H54 (cell line): ENCODE results near the gene THSD8.
"Not testable (repeated sequence)": the region's sequence is repeated elsewhere in the genome, so short reads cannot be mapped to it uniquely, and the experiment has no call there.

ENCODE experiments used
- DNase-seq: peaks from one replicate; pipeline ENCODE4 v3.0.0; 2011; ENCODE audit warnings: low spot score, mixed read lengths; ENCODE audit not compliant: insufficient read length
- FAIRE-seq: peaks from 3 replicates; lab custom pipeline; 2011; peaks lifted over from hg19 to GRCh38; lab: Jason Lieb, UNC
- POLR2A ChIP-seq: IDR thresholded peaks from 2 replicates; pipeline ENCODE4 v1.6.1; 2011; ENCODE audit warnings: low read depth, mild to moderate bottlenecking, low read length

The THSD8 gene

DNA sequence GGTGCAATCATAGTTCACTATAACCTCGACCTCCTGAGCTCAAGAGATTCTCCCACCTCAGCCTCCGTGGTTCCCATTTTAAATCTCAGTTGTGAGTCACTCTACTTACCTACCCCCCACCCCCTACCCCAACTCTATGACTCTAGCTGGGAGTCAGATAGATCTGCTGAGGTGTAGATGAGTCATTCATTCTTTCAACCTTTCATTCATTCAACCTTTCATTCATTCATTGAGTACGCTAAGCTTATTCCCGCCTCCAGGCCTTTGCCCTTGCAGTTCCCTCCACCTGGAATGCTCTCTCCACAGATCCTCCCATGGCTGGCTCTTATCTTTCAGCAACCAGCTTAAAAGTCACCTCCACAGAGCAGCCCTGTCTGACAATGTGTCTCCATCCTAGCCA, 35.4 kb downstream of the THSD8 start:
- FAIRE-seq, result no peak
- TF ChIP-seq POLR2A, result no peak

GRCh38 chr19:12838182-12838885, 36.5 kb downstream of the THSD8 start, which contains the start of gene MAST1:
TSS of gene MAST1 (plus strand) at chr19:12838515. CDS start at chr19:12838573, 58 bp downstream.
- TF ChIP-seq POLR2A, result no peak
- DNase-seq, result peak; percentile 73
- no peak for FAIRE-seq

More for the DNA sequence above, 35.4 kb downstream of the THSD8 start:
- DNase-seq, result no peak

DNA sequence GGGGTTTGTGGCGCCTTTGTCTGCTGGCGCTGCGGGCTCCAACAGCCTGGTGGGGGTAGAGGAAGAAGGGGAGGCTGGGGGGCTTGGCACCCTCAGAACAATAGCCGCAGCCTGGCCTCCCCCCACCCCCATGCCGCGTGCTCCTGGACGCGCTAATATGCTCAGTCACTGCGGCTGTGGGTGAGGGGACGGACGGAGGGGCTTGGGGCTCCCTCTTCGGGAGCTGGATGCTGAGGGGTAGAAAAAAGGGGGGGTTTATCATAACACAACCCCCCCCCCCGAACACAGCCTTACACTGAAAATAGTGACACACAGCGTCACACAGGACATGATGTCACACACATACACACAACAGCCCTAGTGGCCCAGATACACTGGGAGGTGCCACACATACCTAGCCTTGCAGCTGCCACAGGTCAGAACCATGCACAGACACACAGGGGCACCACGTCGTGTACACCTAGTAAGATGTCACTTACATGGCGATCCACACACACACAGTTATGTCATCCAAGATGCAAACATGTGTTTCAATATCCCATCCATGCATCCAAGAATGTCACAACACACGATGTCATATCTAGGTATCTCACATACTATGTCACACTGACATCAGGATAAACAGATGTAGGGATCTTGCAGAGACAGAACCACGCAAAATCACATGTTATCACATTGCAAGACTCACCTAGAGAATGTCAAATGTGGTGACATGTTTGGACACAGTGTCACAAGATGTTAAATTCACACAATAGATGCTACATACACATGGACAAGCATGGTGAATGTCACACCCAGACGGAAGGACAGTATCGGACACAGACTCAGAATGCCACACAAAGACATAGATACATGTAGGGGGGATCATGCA, 37.3 kb downstream of the THSD8 start:
- no peak for FAIRE-seq
- no peak for TF ChIP-seq POLR2A
- no peak for DNase-seq

DNA sequence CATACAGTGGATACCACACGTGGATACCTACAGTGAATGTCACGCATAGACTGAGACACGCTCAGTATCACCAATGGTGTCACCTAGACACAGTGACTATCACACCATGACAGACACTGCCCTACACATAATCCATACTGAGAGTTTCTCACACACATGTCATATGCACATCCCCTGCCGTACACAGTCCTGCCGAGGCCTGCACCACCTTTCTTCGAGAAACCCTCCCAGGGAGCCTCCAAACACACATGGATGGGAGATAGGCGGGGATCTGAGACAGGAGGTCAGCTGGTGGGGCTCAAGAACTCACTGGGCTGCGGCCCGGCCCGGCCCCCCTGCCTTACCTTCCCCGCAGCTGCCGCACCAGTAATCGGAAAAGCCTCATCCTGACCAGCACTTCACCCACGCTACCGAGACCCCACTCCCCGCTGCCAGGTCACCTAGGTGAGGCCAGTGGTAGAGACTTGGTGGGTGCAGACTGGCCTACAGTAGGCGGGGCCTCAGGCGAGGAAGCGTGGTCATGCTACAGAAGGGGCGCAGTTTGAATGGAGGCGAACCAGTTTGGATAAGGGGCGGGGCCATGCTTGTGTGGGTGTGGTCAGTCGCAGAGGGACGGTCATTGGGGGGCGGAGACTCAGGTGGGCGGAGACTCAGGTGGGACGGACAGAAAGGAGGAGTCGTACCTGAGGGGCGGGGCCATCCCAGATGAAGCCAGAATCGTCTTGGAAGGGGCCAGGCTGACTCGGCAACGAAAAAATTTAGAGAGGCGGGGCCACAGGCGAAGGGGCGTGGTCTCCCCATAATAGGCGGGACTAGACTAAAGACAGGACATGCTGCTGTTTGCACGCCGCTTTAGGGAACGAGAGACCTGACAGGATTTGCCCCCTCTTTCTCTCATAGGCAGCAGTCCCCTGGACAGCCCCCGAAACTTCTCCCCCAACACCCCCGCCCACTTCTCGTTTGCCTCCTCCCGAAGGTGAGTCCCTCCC, 38.5 kb downstream of the THSD8 start:
- DNase-seq, result peak; percentile 66
- peak; percentile 41 for FAIRE-seq
- no peak for TF ChIP-seq POLR2A

DNA sequence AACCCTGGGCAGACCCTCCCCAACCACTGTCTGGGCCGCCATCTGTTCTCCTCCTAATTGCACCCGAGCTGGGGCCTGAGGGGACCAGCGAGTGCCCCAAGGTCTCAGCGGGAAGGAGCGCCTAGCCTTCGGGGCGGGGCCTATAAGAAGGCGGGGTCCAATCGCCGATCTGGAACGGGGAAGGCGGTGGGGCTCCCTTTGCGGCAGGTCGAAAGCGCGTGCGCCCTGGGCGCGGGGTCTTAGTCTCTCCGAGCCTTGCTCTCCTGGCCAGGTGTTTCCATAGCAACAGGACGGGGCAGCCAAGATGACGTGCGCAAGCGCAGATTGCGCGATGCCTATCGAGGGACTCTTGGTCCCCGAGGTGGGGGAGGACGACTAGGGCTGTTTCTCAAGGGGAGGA, 39.2 kb downstream of the THSD8 start:
- DNase-seq (no peak), FAIRE-seq (no peak)
- no peak for TF ChIP-seq POLR2A

GRCh38 chr19:12842511-12842910, 40.6 kb downstream of the THSD8 start:
- no peak for FAIRE-seq
- no peak for TF ChIP-seq POLR2A
- DNase-seq, result no peak

DNA sequence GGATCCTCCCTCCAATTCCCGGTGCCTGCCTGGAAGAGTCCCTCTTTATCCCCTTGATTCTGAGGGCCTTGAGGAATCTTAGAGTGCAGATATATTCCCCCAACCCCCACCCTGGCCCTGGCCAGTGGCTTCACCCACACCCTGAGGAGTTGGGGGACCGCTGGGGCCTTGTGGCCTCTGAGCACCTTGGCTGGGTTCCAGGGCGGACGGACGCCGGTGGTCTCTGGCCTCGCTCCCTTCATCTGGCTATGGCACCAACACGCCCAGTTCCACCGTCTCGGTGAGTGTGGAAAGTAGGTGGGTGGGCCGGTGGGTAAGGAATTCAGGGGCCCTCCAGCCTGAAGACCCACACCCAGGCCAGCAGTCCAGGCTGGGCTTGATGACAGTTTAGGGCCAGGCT, 41.5 kb downstream of the THSD8 start:
- DNase-seq (no peak), FAIRE-seq (no peak)
- TF ChIP-seq POLR2A, result no peak

GRCh38 chr19:12843999-12844732, 42.3 kb downstream of the THSD8 start:
- DNase-seq, result no peak
- no peak for FAIRE-seq
- TF ChIP-seq POLR2A, result no peak

DNA sequence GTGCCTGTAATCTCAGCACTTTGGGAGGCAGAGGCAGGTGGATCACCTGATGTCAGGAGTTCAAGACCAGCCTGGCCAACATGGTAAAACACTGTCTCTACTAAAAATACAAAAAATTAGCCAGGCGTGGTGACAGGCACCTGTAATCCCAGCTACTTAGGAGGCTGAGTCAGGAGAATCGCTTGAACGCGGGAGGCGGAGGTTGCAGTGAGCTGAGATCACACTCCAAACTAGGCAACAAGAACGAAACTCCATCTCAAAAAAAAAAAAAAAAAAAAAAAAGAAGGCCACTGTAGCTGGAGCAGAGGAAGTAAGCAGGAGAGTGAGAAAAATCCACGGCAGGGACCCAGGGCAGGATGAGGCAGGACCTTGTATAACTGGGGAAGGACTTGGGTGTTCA, 44.7 kb downstream of the THSD8 start:
- DNase-seq, FAIRE-seq: not testable (repeated sequence)

DNA sequence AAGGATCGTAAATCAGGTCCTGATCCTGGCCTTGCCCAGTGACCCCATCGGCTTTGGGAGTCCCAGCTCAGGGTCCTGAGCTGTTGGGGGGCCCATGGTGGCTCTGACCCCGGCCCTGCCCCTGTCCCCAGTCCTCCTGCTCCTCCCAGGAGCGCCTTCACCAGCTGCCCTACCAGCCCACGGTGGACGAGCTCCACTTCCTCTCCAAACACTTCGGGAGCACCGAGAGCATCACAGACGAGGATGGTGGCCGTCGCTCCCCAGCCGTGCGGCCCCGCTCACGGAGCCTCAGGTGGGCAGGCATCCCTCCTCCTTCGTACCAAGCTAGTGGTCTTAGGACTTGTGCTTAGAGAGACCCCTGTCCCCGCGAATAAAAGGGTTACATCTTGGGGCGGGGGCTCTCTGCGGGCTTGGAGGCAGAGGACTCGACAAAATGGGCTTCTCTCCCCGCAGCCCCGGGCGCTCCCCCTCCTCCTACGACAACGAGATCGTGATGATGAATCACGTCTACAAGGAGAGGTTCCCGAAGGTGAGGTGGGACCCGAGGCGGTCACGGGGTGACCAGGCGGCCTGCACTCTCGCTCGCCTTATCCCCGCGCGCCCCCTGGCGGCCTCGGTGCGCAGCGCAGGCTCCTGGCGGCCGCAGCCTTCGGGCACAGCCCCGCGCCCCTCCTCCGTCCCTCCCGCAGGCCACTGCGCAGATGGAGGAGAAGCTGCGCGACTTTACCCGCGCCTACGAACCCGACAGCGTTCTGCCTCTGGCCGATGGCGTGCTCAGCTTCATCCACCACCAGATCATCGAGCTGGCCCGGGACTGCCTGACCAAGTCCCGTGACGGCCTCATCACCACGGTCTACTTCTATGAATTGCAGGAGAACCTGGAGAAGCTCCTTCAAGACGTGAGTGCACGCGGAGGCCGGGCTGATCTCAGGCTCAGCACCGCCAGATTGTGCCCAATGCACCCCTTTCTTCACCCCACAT, 45.6 kb downstream of the THSD8 start:
- no peak for TF ChIP-seq POLR2A
- peak; percentile 91 for DNase-seq
- FAIRE-seq, result no peak
